Ovary (tissue), 3 donors: ENCODE results near the gene SMOC2.

Source experiments
- CTCF ChIP-seq, 3 donors: fragments of 450-650 bp in 2 of 3; fragments of 200-600 bp in 1 of 3; IDR thresholded peaks; one replicate each; pipeline versions ENCODE4 v1.5.1 to v1.8.0; 2016 to 2022; ENCODE audit warnings: antibody characterized with exemption in 3 of 3, mild to moderate bottlenecking in 1 of 3
- POLR2A ChIP-seq: fragments of 450-650 bp; IDR thresholded peaks from one replicate; pipeline ENCODE4 v1.6.1; 2017; ENCODE audit warnings: antibody characterized with exemption, mild to moderate bottlenecking, moderate library complexity
- donor health status: DM: no; HTN: no; CAD: no.

- TF ChIP-seq CTCF (IDR thresholded peaks at IDR 0.05) (no peak), POLR2A (no peak)
These were observed 222.1 kb downstream of the SMOC2 start for GRCh38 chr6:168663041-168663440.
